PFSK-1 (cell line): ENCODE results near the gene RRAD.

Source experiments
- POLR2AphosphoS5 ChIP-seq: IDR thresholded peaks from 2 replicates; pipeline ENCODE4 v1.6.1; 2012; ENCODE audit warnings: low read depth, mild to moderate bottlenecking, control low read depth, low read length, moderate library complexity
- REST ChIP-seq, 2 experiments: IDR thresholded peaks; 2 replicates each; pipeline versions ENCODE4 v1.6.1 to v1.8.0; 2011 to 2012; ENCODE audit warnings: low read depth in 2 of 2, low read length in 2 of 2, control low read depth in 1 of 2, inconsistent platforms in 1 of 2, mild to moderate bottlenecking in 1 of 2, moderate library complexity in 1 of 2; ENCODE audit not compliant: insufficient read depth in 1 of 2
- SIN3A ChIP-seq: IDR thresholded peaks from 2 replicates; pipeline ENCODE4 v1.6.1; 2012; ENCODE audit warnings: mild to moderate bottlenecking, low read length, moderate library complexity, borderline replicate concordance; ENCODE audit not compliant: insufficient read depth
- TAF1 ChIP-seq: IDR thresholded peaks from 2 replicates; pipeline ENCODE4 v1.6.1; 2012; ENCODE audit warnings: low read length, control low read depth, borderline replicate concordance; ENCODE audit not compliant: insufficient read depth

- TF ChIP-seq TAF1 (no peak), REST (IDR thresholded peaks at IDR 0.05; ENCODE audit: insufficient read depth in 1 of 2, low read depth in 2 of 2, low read length in 2 of 2) (no peak), POLR2AphosphoS5 (no peak), SIN3A (no peak)
Measured at GRCh38 chr16:66946974-66947301, 21.6 kb upstream of the RRAD start.
